GOT3 (cell line): ENCODE measurements around the gene UBALD1.
"Not testable (repeated sequence)": the region's sequence is repeated elsewhere in the genome, so short reads cannot be mapped to it uniquely, and the experiment has no call there.

Source experiments
- DNase-seq: peaks from one replicate; lab custom pipeline; 2025; ENCODE audit warnings: mixed read lengths; lab: John Stamatoyannopoulos, UW

The UBALD1 gene

DNA sequence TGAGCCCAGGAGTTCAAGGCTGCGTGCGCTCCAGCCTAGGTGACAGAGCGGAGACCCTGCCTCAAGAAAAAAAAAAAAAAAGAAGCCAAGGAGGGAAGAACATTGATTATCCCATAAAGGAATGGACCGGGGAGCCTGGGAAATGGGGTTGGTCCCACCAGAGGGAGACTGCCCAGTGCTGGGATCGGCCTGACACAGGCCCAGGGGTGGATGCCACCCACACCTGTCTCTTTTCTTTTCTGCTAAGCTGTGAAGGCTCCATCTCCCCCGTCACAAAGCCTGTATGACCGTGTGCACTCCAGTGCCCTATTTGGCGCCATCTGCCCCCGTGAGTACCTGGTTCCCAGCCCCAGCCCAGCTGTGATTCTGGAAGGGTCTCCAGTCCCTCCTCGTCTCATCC lies 15.7 kb downstream of the UBALD1 start:
- DNase-seq: no peak

DNA sequence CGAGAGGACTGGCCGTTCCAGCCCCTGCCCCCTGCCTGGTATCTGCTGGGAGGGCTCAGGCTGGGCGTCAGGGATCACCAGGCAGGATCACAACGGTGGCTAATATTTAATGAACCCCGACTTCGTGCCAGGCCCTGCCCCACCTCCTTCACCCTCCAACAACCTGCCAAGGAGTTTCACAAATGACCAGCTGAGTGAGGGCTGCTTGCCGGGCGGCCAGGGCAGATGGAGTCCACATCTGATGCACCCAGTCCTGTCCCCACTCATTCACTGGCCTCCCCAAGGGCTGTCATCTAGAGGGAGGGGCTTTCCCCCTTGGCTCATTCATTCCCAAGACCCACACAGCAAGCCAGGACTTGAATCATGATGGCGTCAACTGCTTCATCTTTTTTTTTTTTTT lies 17.5 kb downstream of the UBALD1 start:
- DNase-seq: no peak

DNA sequence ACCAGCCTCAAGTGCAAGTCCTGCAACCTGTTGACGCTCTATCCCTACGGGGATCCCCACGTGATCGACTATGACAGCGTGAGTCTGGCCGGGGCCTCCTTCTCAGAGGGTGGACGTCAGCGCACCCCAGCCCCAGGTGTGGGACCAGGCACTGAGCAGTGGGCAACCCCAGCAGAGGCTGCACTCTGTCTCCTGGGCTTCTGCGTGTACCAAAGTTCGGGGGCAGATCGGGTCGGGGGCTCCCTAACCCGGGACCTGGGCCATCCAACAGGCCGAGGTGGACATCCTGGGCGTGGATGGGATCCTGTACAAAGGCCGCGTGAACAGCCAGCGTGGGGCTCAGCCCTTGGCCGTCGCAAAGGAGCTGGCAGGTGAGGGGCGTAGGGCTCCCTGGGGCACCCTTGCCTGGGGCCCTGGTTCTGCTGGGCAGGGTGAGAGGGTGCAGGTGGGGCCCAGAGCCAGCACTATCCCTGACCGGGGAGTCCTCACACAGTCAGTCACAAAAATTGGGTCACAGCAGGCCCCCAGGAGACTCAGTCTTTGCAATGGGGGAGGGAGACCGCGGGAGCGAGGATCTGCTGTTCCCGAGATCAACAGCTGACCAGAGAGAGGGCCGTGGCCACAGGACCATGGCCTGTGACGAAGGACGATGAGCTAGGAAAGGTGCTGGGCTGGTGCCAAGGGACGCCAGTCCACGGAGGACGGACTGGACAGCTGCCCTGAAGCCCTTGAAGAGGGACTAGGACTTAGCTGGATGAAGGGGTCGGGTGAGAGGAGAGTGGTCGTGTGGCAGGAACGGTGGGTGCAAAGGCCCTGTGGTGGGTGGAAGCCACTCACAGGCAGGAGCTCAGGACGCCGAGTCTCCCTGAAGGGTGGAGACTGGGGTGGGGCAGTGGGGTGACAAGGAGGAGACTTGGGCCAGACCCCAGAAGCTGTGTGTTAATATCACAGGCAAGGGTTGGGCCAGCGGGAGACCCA lies 20.0 kb downstream of the UBALD1 start:
- DNase-seq: no peak

DNA sequence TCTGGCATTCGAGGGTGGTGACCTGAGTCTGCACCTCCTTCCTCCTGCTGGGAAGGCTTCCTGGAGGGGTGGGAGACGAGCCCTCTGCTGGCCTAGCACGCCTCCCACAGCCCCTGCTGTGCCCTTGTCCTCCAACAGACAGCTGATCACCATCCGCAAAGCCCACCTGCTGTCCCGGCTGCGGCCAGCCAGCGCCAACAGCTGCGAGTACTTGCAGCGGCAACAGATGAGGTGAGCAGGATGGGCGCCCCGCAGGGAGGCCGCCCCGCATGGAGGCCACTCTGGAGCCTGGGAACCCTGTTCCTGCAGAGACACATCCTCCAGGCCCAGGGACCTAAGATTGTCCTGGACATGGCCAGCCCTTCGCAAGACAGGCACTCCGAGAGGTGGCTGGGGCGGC lies 21.6 kb downstream of the UBALD1 start:
- DNase-seq: no peak

DNA sequence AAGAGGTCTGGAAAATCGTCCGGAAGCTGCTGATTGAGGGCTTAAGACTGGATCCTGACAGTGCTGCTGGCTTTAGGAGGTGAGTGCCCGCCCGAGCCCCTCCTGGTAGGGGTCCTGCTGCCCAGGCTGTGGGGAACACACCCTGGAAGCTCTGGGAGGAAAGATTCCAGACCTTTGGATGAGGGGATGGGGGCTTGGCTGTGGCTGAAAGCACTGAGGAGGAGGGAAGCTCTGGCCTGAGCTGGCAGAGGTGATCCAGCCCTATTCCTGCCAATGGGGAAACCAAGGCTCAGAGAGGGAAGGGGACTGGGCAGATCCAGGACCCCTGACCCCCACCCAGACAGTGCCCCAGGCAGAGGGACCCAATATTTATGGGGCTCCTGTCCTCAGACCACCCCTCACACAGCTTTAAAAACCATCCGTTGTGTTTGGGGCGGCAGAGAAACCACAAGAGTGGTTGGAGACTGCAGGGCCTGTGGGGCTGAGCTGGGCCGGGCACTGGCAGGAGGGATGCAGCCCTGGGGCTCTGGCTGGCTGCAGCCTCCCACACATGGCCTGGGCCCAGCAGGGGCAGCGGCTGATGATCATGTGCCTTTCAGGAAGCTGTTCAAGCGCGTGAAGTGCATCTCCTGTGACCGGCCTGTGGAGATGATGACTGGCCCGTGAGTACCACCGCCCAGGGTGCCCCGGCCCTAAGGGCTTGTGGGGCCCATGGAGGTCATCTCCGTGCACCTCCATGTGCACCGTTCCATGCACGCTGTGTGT lies 22.8 kb downstream of the UBALD1 start:
- no peak for DNase-seq

DNA sequence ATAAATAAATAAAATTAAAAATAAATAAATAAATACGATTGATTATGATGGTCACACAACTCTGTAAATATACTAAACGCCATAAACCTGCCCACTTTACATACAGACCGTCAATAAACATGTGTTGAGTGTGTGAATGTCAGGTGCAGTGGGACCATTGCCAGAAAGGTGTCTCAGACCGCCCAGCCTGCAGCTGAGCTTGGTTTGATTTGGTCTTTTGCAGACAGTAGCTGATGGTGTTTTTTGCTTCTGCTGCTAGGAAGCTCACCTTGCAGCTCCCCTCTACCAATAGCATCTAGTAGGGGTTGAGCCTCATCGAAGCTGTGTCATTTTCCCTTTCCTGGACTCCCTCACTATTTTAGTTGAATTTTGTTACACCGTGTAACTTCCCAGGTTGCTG lies 23.5 kb downstream of the UBALD1 start:
- DNase-seq: no peak

DNA sequence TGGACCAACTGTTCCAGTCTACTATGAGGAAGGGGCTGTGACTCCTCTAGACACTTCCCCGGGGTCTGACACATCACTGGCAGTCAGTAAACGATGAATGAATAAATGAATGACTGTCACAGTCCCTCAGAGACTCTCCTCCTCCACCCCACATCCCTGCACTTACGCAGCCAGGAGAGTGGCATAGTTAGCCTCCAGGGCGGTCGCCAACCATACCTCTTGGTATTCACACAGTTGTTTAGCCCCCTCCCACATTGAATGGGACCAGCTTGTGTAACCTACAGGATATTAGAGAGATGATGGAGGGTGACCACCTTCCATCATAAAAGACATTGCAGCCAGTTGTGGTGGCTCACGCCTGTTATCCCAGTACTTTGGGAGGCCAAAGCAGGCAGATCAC lies 25.7 kb downstream of the UBALD1 start:
- no peak for DNase-seq

DNA sequence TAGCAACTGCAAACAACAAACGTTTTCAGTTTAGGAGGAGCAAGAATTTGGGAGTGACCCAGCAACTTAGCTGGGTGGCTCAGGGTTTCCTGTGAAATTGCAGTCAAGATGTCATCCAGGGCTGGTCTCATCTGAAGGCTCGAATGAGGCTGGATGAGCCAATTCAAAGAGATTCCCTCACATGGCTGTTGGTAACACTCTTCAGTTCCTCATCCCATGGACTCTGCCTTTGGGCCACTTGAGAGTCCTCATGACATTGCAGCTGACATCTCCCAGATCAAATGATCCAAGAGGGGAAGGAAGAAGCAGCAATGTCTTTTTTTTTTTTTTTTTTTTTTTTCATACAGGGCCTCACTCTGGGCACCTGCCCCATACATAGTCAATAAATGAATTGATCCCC lies 26.3 kb downstream of the UBALD1 start:
- DNase-seq: no peak

DNA sequence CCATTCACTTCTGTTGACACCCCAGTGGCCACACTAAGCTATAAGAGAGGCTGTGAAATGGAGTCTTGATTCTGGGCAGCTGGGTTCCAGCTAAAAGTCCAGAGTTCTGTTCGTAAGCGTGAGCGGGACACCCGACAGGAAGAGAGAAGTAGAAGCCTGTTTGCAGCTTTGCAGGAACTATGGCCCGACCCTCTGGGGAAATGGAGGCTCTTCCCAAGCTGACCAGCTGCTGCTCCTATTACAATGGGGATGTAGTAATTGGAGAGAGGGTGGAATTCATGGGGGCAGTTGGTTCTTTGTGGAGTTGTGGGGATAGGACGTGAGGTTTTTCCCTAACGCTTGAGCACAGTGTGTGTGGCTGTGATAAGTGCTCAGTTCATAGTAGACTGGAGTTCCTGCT lies 28.4 kb downstream of the UBALD1 start:
- no peak for DNase-seq

DNA sequence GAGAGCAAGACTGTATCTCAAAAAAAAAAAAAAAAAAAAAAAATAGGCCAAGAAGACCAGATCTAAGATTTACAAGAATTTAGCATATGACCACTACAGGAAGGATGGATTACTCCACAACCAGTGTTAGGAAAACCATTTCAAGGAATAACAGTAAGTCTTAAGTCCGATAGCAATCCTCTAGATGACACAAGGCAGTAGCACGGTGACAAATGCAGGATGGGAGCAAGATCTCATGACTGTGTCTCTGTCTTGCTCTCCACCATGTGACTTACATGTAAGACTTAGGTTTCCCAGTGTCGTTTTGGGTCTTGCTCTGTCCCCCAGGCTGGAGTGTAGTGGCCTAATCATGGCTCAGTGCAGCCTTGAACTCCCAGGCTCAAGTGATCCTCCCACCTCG lies 30.8 kb downstream of the UBALD1 start:
- DNase-seq: no peak

DNA sequence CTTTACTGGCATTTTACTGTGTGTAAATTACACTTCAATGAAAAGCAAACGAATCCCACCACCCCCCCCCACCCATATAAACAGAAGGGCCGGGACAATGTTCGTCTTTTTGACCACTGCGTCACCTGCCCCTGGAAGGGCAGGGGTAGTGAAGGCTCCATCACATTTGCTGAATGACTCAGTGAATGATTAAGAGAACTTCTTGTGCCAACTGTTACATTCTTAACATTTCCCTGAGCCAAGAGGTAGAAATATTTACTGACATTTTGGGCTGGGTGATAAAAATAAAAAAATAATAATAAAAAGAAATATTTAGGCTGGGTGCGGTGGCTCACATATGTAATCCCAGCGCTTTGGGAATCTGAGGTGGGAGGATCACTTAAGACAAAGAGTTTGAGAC lies 34.4 kb downstream of the UBALD1 start:
- DNase-seq: no peak

DNA sequence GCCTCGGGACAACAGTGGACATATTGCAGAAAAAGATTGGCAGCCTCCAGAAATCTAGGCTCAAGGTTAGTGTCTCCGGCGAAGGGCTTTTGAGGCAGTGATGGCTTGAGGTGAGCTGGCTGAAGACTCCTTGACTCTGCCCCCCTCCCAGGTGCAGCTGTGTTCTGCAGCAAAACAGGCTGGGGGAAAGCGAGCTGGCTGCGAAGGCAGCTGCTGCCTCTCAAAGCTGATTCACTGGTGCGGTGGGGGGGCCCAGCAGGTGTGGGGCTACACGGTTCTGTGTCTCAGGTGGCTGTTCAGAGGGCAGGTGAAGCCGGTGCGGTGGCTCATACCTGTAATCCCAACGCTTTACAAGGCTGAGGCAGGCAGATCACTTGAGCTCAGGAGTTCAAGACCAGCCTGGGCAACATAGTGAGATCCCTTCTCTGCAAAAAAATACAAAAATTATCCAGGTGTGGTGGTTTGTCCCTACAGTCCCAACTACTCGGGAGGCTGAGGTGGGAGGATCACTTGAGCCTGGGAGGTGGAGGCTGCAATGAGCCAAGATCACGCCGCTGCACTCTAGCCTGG lies 35.6 kb downstream of the UBALD1 start:
- no peak for DNase-seq

DNA sequence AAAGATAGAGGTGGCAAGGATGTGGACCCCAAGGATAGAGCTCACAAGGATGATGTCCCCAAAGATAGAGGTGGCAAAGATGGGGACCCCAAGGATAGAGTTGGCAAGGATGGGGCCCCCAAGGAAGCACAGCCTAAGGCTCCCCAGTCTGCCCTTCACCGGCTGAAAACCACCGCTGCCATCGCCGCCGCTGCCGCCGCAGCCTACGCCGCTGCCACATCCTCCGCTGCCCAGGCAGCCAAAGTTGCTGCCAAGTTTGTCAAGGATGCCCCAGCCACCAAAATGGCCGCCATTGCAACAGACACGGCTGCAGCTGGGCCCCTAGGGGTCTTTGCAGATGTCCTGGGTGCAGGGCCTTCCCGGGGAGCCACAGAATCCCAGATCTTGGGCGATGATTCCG lies 38.7 kb downstream of the UBALD1 start:
- DNase-seq: no peak

DNA sequence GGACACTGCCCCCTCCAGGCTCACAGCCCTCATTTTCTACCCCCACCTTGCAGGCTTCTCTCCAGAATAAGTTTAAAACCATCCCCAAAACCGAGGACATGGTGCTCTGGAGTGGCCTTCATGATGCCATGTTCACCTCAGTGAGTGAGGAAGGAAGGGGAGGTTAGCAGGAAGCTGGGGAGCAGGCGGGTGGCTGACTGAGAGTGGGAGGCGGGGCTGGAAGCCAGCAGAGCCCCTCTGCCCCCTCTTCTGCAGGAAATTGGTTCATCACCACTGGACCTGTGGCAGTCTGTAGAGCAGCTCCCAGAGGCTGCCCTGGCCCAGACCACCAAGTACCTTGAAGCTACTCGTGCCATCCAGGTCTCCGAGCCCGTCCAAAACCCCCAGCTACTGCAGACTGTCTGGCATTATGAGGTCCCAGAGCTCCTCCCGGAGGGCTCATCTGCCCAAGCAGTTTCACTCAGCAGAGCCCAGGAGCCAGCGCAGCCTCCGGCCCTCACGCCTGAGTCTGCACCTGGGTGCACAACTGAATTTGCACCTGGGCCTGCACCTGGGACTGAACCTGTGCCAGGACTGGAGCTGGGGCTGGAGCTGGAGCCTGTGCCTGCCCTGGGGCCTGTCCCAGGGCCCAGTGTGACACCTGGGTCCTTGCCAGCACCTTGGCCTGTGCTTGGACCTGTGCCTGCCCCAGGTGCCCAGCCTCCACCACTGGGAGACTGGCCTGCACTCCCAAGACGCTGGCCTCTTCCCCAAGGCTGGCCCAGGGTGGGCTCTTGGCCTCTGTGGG lies 39.6 kb downstream of the UBALD1 start:
- no peak for DNase-seq

DNA sequence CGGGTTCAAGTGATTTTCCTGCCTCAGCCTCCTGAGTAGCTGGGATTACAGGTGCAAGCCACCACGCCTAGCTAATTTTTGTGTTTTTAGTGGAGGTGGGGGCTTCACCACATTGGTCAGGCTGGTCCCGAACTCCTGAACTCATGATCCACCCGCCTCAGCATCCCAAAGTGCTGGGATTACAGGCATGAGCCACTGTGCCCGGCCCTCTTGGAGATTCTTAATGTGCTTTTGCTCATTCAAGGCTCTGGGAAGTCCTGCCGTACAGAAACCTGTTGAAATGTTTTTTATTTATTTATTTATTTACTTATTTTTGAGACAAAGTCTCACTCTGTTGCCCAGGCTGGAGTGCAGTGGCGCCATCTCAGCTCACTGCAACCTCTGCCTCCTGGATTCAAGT lies 40.8 kb downstream of the UBALD1 start:
- DNase-seq: not testable (repeated sequence)

DNA sequence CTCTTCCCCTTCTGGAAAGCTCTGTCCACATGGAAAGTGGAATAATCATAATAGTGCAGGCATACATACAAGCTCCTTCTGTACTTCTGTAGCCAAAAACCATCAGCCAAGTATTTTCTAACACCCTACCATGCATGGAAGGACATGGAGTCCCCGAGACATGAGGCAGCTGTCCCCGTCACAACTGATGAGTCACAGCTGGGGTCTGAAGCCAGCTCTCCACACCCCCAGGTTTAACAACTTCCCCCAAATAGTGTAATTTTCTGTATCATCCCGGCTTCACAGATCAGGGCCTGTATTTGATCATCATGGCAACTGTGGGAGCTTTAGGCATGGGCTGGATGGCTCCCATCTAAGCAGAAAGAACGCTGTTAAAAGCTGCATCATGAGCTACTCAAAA lies 42.0 kb downstream of the UBALD1 start:
- DNase-seq: no peak

DNA sequence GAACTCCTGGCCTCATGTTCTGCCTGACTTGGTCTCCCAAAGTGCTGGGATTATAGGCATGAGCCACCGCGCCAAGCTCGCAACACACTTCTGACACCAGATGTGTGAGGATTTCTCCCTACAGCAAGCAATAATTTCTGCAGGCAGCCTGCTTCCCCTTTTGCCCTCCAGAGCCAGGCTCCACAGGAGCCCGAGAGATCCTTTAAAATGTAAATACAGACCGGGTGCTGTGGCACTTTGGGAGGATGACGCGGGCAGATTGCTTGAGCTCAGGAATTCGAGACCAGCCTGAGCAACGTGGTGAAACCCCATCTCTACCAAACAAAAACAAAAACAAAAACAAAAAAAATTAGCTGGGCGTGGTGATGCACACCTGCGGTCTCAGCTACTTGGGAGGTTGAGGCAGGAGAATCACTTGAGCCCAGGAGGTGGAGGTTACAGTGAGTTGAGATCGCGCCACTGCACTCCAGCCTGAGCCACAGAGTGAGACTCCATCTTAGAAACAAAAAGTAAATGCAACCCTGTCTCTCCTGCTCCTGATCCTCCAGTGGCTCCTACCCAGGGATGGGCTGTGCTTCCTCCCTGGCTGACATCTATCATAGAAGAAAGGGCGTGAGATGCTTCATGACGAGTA lies 43.9 kb downstream of the UBALD1 start:
- no peak for DNase-seq

DNA sequence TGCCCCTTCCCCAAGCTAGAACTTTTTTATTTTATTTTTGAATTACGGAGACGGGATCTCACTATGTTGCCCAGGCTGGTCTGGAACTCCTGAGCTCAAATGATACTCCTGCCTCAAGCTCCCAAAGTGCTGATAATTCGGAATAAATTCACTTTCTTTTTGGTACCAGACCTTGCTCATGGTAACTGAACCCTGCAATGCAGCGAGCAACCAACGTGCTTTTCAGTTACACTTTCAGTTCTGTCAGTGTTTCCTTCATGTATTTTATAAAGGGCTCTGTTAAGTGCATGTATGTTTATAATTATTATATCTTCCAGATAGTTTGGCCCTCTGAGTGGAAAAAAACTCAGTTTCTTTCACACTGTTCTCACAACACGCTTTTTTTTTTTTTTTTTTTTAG lies 44.6 kb downstream of the UBALD1 start:
- DNase-seq: no peak

DNA sequence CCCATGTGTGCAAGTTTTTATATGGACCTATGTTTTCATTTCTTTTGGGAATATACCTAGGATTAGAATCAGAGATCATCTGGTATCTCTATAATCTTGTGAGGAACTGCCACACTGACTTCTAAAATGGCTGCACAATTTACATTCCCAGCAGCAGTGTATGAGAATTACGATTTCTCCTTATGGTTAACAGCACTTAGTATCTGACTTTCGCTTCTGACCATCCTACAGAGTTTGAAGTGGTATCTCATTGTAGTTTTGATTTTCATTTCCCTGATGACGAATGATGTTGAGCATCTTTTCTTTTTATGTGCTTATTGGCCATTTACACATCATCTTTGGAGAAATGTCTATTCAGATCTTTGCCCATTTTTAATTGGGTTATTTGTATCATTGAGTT lies 48.5 kb downstream of the UBALD1 start:
- no peak for DNase-seq

DNA sequence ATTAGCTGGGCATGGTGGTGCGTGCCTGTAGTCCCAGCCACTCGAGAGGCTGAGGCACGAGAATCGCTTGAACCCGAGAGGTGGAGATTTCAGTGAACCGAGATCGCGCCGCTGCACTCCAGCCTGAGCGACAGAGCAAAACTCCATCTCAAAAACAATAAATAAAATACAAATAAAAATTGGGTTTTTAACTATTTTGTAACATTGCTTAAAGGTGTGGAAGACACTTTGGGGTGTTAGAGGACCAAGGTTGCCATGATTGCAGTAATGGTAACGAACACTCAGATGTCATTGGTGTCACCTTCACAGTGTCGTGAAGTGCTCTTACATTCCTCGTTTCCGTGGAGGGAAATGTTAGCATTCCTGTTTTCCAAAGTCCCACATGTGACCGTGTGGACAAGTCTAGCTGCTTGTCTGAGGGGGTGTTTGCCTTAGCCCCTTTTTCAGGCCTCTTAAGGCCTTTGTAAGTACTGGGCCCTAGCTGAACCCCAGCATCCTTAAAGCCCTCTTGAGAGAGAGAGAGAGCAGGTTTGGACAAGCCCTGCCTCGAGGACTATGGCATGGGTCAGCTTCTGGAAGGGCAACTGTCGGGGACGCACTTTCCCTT lies 49.9 kb downstream of the UBALD1 start:
- DNase-seq: no peak

DNA sequence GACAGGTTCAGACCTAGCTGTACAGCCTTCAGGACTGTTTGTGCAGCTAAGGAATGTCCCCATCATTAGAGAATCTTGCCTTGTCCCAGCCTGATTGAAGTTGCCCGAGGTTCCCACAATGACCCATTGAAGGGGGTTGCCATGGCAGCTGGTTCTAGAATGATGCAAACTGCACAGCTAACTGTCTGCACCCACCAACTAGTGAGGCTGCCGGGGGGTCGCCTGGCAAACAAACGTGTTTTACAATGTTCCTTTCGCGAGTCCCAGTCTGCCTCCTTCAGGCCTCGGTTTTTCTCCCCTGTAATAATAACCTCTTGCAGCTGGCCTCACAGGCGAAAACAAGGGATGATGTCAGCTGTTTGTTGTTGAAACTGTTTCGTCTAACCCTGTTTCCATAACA lies 53.1 kb downstream of the UBALD1 start:
- DNase-seq: no peak
